GM18520 (cell line): ENCODE results near the gene SARS2.
A peak's percentile ranks its signal among the peaks of the same experiment; 100 is the strongest.
"Not testable (repeated sequence)": the region's sequence is repeated elsewhere in the genome, so short reads cannot be mapped to it uniquely, and the experiment has no call there.

Experiments used
- ATAC-seq: cut with Tn5 transposase; IDR thresholded peaks from one replicate; pipeline ENCODE4 v1.9.1; 2021; ENCODE audit not compliant: unreplicated experiment

The SARS2 gene, protein sequence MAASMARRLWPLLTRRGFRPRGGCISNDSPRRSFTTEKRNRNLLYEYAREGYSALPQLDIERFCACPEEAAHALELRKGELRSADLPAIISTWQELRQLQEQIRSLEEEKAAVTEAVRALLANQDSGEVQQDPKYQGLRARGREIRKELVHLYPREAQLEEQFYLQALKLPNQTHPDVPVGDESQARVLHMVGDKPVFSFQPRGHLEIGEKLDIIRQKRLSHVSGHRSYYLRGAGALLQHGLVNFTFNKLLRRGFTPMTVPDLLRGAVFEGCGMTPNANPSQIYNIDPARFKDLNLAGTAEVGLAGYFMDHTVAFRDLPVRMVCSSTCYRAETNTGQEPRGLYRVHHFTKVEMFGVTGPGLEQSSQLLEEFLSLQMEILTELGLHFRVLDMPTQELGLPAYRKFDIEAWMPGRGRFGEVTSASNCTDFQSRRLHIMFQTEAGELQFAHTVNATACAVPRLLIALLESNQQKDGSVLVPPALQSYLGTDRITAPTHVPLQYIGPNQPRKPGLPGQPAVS

DNA sequence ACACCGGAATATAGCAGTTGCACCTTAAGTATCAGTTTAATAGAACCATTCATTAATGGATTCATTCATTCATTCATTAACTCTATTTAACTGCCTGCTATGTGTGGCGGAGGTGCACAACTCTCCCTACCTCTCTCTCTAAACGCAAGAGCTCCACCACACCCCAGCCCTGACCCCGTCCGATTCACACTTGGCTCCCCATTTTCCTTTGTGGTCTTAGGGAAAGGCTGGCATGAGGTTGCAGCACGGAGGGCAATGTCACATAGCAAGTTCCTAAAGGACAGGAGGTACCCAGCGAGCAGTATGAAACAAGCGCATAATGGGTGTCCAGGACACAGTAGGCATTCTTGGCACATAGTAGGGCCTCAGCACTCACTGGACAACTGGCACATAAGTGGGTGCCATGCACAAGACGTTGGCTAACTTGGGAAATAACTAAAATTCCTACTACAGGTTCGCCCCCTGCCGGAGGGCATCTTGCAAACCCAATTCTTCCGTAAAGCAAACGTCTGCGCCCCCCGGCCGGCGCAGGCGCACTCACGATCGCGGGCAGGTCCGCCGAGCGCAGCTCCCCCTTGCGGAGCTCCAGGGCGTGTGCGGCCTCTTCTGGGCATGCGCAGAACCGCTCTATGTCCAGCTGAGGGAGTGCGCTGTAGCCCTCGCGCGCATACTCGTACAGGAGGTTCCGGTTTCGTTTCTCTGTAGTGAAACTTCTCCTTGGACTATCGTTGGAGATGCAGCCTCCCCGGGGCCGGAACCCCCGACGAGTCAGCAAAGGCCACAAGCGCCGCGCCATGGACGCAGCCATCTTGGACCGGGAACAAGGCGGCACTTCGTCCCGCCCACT lies at the start of gene SARS2:
TSS of gene SARS2 (minus strand) at position 835 of the 847 bp plus-strand sequence. CDS start at position 808, 27 bp downstream.
- peak; percentile 60 for ATAC-seq

DNA sequence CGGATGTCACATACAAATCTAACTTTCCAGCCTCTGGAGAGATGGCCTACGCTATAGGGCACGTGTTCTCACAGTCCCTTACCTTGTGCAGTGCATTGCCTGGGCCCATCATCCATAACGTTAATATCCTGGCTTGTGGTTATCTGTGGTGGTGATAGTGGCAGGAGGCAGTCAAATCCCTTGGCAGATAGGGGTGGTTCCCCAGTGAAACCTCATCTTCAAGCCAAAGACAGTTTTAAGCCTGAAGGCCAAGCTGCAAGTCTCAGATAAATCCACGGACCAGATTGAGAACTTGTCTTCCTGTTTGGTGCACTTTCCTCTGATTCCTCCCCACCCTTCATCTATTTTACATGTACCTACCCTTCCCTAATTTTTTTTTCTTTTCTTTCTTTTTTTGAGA lies 49.2 kb upstream of the SARS2 start:
- ATAC-seq = no peak

DNA sequence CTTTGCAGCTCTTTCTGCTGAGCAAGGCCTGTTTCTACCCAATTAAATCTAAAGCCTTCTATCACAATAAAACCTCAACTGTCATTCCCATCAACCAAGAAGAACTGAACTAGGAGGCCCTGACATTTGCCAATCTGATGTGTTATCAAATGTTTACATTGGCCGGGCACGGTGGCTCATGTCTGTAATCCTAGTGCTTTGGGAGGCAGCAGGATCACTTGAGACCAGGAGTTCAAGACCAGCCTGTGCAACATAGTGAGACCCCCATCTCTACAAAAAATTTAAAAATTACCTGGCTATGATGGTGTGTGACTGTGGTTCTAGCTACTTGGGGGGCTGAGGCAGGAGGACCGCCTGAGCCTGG lies 47.7 kb upstream of the SARS2 start:
- no peak for ATAC-seq

DNA sequence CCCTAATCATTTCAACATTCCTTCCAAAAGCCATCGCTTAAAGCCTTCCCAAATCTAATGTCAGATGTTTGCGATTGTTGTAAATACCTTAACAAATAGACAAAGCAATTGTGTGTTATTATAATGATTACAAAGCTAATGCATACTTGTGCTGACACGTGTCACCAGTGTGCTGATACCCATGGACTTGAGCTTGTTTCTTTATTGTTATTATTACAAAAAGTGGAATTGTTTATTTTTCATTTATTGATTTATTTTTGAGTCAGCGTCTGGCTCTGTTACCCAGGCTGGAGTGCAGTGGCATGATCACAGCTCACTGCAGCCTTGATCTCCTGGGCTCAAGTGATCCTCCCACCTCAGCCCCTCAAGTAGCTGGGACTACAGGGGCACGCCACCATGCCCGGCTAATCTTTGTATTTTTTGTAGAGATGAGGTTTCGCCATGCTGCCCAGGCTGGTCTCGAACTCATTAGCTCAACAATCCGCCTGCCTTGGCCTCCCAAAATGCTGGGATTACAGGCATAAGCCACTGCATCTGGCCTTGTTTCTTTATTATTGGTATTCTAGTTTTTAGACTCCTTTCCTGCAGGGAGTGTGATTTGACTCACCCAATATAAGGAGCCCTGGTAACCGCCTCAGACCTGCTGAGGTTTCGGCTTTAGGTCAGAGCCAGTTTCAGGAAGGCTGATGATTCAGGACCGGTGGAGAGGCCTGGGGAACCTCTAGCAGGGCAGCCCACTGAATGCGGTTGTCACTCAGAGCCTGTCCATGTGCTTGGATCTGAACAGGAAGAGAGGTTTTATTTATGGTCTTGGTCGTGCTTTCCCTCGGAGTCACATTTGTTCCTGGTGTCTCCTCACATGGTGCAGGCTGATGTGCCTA lies 47.1 kb upstream of the SARS2 start:
- ATAC-seq = no peak

DNA sequence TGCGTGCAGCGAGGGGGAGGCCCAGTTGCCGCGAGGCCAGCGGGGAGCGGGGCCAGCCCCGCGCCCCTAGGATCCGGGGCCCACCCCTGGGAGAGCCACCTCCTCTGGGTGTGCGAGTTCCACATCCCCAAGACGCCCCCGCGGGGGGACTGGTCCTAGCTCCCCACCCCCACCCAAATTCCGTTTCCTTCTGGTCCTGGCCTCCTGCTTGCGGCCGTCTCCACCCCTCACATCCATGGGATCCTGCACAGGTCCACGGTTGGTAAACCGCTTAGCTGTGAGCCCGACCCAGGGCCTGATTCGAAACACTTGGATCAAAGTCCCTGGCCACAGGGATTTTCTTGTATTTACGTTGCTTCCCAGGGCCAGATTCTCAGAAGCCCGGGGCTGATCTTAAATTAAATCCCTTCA lies 45.3 kb upstream of the SARS2 start:
- ATAC-seq = no peak

DNA sequence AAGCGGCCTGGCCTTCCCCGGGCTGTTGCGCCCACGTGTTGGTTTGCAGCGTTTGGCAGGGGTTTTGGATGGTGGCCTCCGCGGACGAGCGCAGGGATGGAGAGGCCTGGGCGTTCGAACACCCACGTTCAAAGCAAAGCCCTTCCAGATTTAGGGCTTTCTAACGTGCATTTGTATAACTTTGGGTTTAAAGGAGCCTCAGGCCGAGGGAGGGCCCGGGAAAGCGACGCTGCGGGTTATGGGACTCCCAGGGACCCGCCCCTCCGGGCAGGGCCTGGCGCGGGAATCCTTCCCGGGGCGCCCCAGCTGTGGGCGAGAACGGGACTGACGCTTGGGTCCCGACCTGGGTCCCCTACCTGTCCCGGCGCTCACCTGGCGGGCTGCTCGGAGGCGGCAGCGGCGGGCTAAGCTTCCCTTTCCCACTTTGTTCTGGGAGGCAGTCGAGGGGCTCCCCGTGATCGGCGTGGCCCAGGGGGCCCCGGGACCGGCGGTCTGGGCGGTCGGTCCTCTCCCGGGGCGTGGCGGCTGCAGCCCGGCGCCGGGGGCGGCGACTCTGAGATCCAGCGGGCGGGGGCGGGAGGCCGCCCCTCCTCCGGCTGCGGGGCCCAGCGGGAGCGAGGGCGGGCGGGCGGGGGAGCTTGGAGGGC lies 44.8 kb upstream of the SARS2 start, which contains the start of gene FBXO17:
TSS of gene FBXO17 (minus strand) at position 529 of the 647 bp plus-strand sequence. CDS start 25,423 bp downstream, outside the sequence.
- no peak for ATAC-seq

DNA sequence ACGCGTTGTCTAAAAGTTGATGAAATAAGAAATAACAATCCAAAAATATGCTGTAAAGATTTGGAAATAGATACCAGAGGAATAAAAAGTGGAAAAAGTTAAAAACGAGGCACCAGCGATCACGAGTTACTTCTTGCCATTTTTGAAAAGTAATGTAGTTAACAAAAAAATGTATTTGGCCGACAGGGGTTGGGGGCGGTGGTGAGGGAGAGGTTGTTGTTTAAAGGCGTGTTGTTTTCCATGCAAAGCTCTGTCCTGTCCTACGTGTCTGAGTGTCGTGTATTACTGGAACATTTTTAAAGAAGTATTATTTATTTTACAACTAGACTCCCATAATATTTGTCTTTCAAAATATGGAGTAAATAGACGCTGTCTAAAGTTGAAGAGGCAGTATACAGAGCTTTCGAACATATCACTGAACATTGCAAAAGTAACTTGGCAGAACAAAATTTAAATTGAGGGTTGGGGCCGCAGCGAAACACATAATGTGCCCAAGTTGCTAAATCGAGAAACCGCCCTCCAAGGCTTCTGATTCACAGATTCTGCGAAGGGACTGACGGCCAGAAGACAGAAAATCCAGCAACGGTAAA lies 44.2 kb upstream of the SARS2 start:
- no peak for ATAC-seq

DNA sequence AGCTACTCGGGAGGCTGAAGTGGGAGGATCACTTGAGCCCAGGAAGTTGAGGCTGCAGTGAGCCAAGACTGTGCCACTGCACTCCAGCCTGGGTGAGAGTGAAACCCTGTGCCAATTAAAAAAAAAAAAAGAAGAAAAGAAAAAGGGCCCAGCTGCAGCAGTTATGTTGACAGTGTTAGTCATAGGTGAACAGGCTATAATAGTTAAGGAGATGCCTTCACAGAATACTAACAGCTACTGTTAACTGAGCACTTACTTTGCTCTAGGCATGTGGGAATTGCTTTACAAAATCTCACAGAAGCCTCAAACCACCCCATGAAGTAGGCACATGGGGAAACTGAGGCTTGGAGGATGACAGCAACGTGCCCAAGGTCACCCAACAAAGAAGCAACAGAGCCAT lies 41.1 kb upstream of the SARS2 start:
- ATAC-seq = no peak

DNA sequence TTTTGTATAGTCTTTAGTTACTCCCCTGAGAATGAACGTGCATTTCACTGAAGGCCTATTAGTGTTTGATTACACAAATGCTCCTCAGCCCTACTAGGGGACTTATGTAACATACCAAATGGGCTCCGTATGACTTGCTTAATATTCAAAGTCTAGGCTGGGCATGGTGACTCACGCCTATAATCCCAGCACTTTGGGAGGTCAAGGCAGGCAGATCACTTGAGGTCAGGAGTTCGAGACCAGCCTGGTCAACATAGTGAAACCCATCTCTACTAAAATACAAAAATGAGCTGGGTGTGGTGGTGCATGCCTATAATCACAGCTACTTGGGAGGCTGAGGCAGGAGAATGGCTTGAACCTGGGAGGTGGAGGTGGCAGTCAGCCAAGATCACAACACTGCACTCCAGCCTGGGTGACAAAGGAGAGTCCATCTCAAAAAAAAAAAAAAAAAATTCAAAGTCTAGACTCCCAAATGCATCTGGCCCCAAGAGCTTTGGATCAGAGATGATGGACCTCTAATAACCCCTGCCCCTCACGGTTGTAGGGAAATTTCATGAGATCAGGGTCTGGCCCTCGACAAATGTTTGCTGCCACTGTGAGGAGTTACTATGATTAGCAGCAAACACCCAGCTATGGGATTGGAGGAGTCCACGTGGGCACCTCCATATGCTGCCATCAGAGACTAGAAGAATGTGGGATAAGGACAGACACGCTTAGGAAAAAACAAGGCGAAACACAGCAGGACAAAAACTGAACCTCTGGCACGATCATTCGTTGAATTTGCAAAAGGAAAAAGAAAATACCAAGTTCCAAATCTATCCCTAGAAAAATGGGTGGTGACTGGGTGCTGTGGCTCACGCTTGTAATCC lies 40.3 kb upstream of the SARS2 start:
- no peak for ATAC-seq

DNA sequence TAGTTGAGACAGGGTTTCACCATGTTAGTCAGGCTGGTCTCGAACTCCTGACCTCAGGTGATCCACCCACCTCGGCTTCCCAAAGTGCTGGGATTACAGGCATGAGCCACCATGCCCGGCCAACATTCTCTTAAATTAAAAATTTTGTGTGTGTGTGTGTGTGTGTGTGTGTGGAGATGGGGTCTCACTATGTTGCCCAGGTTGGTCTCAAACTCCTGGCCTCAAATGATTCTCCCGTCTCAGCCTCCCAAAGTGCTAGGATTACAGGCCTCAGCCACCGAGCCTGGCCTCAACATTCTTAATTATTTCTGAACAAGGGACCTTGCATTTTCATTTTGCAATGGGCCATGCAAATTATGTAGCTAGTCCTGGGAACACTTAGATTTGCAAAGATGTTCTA lies 35.6 kb upstream of the SARS2 start:
- ATAC-seq = not testable (repeated sequence)

DNA sequence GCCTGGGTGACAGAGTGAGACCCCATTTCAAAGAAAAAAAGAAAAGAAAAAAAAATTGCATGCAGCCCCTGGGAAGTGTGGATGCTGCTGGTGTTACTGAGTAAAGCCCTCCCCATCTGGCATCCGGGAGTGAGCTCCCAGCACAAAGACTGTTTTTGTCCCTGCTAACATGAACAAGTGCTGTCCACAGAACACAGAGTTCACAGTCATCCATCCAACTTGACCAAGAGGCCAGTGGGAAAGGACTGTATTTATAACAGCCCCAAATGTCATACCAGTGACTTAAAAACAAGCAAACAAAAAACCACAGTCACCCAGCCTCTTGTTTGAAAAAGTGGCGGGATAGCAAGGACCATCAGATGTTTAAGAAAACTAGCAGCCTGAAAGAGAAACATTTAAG lies 34.2 kb upstream of the SARS2 start:
- ATAC-seq = no peak

DNA sequence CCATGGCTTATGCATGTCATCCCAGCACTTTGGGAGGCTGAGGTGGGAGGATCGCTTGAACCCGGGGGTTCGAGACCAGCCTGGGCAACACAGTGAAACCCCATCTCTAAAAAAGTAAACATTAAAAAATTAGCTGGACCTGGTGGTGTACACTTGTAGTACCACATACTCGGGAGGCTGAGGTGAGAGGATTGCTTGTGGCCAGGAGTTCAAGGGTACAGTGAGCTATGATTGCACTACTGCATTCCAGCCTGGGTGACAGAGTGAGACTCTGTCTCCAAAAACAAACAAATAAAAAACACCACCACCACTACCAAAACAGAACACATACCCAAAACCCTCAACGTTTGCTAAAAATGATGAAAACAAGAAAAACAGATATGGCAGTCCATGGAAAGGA lies 29.1 kb upstream of the SARS2 start:
- no peak for ATAC-seq

DNA sequence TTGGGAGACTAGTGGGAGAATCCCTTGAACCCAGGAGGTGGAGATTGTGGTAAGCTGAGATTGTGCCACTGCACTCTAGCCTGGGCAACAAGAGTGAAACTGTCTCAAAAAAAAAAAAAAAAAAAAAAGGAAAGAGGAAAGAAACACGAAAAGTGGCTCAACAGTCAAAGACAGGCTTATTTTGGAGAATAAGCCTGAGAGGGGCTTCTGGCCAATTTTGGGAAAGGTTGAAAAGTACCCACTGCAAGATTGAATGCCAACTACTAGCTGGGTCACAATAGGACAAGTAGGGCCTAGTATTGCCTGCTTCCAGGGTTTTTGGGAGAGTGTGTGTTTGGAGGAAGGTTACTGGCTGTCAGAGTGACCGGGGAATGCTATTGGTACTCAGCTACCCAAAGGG lies 27.7 kb upstream of the SARS2 start:
- ATAC-seq = no peak

DNA sequence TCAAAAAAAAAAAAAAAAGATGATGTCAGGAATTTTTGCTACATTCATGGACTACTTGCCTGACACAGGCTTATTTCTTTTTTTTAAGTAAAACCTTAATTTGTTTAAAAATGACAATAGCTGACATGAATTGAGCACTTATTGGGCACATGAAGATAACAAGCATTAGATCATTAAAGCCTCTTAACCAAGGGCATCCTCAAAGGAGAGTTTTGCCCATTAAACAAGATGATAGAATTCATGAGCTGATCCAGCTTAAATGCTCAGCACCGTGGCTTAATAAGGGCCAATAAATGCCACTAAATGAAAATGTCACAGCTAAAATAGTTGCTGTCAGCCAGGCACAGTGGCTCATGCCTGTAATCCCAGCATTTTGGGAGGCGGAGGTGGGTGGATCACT lies 25.7 kb upstream of the SARS2 start:
- no peak for ATAC-seq

DNA sequence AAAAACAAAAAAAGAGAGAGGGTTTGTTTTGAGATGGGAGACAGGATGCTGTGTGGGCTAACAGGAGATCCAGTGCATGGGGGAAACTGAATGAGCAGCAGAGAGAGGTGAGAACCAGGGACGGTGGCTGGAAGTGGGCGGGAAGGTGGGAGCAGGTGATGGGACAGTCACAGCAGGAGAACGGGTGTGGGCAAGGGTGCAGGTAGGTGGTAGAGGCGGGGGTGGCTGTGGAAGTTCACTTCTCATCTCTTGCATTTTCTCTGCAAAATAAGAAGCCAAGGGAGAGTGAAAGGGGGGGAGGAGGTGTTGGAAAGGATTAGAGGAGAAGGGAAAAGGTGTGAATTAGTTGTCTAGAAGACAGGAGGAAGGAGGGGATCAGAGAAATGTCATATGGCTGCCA lies 23.1 kb upstream of the SARS2 start:
- no peak for ATAC-seq

DNA sequence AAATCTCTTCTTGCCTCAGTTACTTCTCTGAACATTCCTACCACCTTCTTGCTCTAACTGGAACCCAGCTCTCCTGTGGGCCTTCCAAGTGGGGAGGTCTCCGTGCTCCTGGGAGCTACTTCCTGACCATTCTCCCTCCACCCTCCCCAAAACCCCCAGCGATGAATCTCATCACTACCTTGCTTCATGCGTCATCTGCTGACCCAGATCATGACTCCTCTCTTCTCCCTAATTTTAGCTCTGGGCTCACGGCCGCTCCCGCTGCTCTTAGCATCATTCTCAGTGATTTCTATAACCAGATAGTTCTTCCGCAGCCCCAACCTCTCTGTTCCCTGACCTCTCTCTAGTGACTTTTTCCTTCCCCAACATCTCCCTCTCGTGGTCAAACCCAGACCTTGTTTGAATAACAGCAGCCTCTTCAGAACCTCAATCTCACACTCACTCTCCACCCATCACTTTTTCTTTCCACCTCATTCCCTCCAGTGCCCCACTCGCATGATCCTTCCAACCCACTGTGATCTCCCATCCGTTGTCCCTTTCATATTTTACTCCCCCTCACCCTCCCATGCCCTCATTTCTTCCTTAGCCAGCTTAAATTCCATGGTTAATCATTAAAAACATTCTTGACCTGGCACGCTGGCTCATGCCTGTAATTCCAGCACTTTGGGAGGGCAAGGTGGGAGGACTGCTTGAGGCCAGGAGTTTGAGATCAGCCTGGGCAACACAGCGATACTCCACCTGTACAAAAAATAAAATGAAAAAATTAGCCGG lies 22.0 kb upstream of the SARS2 start:
- no peak for ATAC-seq

DNA sequence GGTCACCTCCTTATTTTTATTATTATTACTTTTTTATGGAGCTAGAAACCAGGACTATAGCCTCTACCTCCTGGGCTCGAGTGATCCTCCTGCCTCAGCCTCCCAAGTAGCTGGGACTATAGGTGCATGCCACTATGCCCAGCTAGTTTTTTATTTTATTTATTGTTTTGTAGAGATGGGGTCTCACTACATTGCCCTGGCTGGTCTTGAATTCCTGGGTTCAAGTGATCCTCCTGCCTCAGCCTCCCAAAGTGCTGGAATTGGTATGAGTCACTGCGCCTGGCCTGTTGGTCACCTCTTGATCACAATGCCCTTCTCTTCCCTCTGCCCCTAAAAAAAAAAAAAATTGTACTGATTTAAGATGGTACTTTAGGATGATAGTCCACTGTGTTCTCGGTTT lies 20.6 kb upstream of the SARS2 start:
- ATAC-seq = no peak
